ENCODE results near the gene TGFBR2.

Gene TGFBR2

DNA sequence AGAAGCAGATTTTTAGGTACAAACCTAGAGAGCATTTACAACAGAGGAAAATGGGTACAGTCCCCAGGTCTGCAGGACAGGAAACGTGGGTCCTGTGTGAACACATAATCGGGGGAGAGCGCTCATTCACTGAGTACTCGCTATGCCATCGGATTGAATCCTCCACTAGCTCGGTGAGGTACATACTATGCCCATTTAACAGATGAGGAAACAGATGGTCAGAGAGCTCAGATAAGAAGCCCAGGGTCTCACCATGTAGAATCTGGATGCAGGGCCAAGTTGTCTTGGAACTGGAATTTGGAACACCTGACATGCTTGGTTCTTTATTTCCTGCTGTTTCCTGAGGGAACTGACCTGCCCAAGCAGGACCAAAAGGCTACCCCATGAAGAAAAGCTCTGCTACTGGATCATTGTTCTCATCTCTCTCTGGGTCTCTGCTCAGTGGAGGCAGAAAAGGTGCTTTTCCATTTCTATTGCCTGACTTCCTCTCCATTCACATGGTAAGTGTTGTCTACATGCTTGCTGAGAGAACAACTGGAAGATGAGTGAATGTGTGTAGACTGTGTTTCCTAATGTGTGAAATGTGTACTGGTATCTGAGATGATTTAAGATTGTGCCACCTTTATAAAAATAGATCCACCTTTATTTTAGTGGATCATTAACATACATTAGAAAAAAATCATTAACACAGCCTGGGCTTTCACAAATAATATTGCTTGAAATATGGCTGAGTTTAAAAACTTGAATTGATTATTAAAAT lies 89.1 kb downstream of the TGFBR2 start:
- DNase-seq: no peak

DNA sequence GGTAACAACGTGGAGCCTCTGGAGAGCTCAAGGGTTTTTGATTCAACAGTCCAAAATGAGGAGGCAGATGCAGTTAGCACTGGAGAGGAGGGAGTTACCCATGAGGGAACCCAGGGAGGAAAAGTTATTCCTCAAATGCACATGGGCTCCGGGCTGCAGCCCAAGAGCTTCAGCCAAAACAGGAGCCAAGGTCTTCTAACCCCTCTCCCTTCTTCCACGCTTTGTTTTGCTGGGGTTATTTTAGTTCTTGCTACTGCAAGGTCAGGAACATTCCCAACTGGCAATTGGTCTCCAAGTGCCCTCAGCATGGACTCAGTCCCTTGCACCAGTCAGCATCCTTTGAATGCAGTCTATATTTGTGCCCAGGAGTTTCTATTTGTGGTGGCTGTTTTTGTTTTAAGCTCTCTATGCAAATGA lies 90.0 kb downstream of the TGFBR2 start:
- no peak for DNase-seq

GRCh38 chr3:30696896-30697295 lies 90.5 kb downstream of the TGFBR2 start:
- no peak for DNase-seq

- no peak for DNase-seq
Measured at GRCh38 chr3:30698549-30698948, 92.1 kb downstream of the TGFBR2 start.

DNA sequence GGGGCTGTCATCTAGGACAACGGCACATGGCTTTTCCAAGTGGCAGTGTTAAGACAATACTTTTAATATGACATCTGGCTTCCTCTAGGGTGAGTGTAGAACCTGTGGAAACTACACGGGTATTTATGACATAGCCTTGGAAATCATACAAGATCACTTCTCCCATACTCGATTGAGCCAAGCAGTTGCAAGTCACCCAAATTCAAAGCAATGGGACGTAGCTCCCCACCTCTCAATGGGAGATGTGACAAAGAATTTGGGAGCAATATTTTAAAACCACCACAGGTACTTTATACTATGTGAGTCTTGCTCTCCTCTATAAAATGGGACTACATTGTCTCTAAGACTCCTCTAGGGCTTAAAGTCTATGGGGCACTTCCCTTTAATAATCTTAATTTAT lies 93.5 kb downstream of the TGFBR2 start:
- DNase-seq: no peak

GRCh38 chr3:30700702-30701321 lies 94.4 kb downstream of the TGFBR2 start:
- no peak for DNase-seq

DNA sequence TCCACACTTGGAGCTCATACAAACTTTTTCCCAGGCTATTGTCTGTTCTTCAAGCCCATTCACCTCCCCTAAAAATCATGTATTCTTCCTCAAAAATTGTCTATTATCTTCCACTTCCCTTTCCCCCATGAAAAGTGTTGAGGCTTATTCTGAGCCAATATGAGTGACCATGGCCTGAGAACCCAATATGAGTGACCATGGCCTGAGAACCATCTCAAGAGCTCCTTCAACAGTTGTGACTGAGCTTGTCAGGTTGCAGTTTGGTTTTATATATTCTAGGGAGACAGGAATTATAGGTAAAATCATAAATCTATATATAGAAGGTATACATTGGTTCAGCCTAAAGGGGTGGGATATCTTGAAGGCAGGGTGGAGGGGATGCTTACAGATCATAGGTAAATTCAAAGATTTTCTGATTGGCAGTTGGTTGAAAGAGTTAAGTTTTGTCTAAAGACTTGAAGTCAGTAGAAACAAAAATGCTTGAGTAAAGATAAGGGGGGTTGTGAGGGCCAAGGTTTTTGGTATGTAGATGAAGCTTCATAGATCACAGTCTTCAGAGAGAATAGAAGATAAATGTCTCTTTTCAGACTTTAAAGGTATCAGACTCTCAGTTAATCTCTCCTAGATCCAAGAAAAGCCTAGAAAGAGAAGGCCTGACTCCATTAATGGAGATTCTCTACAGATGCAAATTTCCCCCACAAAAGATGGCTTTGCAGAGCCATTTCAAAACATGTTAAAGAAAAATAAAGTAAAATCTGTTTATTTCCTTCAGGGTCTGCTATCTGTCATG lies 95.8 kb downstream of the TGFBR2 start:
- no peak for DNase-seq

DNA sequence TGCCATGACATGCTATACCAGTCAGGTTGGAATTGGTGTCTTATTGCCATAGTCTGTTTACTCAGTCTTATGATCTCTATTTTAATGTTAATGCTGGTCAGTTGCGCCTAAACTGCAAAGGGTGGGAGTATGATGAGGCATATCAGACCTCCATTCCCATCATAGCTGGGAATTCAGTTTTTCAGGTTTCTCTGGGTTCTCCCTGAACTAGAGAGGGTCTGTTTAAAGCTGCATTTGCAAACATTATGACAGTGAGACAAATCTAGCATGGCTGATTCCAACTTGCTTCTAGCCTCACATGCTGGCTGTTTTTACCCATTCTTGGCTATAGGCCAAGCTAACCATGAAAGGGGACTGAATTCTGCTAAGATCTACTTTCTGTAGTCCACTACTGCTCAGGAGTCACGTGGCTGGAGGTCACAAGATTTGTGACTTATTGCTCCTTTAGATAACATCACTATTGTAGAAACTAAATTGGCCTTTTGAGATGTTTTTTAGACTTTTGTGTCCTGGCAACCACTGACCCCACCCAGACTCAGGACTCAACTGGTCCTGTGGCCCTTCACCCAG lies 96.5 kb downstream of the TGFBR2 start:
- no peak for DNase-seq

DNA sequence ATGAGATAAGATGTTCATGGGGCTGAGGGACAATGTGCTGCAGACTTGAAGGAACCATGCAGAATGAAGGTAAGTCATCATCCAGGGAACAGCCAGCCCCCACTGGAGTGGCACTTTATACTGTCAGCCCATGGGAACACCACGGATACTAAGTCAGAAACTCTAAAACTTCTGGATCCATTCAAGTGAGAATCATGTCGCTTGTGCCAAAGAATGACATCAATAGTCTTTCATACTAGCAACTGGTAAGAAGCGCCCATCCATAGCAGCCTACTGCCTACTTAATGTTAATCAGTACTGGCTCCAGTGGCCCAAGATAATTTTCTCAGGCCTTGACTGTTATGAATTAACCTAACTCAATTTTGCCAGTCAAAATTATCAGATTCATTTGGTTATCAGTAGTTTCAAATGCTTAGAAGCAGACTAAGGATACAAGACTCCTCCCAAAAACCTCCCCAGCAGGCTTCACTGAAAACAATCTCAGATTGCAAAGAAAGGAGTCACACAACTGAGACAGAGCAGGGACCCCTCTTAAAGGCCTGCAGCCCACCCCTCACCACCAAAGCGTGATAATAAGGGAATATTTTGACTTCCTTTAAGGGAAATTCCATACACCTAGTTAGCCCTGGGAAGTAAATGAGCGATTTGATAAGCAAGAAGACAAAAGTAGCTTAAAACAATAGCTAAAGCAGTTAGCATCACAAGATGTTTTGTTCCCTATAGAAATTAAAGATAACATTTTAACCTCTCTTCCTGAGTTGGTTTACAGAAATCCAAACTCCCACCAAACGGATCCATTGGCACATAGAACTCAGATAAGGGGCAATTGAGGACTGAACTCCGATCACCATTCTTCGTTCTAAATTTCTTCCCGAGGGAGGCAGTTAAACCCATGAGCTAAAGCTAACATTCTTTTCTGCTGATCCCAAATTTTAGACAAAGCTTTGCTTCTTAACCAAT lies 98.8 kb downstream of the TGFBR2 start:
- no peak for DNase-seq

- no peak for DNase-seq
Measured at GRCh38 chr3:30707825-30708224, 101.4 kb downstream of the TGFBR2 start.

DNA sequence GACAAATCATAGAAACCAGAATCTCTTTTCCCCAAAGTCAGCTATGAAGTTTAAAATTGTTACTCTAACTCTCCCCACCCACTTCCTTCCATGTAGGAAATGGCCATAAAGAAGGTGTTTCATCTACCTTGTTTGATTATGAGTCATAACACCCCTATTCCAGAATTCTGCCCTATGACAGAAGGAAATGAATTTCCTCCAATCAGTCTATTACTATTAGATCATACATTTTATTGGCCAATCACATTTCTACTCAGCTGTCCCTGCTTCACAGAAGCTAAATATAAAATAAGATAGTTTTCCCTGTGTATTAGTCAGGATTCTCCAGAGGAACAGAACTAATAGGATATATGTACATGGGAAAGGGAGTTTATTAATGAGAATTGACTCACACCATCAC lies 102.1 kb downstream of the TGFBR2 start:
- no peak for DNase-seq

GRCh38 chr3:30710017-30710416 lies 103.6 kb downstream of the TGFBR2 start:
- DNase-seq: no peak

GRCh38 chr3:30711151-30711550 lies 104.8 kb downstream of the TGFBR2 start:
- no peak for DNase-seq

DNA sequence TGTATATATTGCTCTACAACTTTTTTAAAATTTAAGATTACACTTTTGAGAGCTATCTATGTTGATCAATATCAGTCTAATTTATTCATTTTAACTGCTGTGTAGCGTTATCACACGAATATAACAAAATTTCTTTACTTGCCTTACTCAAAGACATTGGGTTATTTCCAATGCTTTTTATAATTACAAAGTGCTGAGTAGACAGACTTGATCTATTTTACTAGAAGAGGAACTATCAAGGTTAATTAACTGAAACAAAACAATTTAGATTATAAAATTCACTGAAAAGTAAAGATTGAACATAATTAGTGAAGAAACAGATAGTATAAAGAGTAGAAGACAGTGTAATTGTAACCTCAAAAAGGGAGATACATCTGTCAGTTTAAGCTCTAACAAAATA lies 105.5 kb downstream of the TGFBR2 start:
- DNase-seq: no peak

DNA sequence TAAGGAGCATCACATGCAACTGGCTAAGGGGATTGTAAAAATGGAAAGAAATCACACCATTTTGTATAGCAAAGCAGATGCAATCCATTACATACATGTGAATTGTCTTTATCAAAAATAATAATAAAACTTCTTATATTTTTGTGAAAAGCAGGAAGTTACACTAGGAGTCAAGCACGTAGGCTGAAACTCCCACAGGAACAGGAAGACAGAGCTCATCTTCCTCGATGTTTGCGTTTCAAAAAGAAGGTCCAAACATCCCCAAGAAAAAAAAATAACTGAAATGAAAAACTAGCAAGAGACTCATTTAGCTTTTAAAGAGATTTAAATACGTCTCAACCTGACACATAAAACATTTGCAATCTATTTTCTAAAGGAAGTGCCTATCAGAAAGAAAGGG lies 106.6 kb downstream of the TGFBR2 start:
- no peak for DNase-seq

- no peak for DNase-seq
Measured at GRCh38 chr3:30713885-30714503, 107.6 kb downstream of the TGFBR2 start.

GRCh38 chr3:30719536-30719935 lies 113.1 kb downstream of the TGFBR2 start:
- no peak for DNase-seq

- no peak for DNase-seq
Measured at GRCh38 chr3:30720586-30721313, 114.3 kb downstream of the TGFBR2 start.

DNA sequence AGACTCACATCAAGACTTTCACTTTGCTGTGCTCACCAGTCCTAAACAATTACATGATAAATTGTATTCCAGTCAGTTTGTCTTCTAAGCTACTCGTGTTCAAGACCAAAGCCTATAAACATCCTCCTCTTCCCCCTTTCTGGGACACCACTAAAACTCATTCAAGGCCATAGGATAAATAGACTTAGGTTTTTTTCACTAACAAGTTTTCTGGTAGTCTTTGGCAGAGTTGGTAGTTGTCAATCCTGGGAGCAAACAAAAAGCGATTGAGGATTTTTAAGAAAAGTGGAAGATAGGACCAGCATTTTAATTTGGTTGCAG lies 114.9 kb downstream of the TGFBR2 start:
- DNase-seq: no peak

DNA sequence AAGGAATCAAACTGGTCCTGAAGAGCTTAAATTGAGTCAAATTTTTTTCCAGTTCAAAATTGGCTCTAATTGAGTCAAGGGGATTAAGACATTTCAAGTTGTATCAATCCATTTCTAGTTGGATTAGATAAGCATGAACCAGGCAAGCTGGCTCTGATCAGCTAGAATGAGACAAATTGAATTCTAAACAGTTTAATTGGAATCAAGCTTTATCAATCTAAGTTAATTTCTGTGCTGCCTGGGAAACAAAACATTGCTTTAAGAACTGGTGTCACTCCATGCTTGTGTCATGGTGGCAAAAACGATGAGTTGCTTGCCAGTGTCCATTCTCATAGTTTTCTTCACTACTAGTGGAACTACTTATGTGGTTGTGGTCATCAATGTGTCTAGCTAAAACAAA lies 116.8 kb downstream of the TGFBR2 start:
- no peak for DNase-seq

- no peak for DNase-seq
Measured at GRCh38 chr3:30724863-30725262, 118.5 kb downstream of the TGFBR2 start.

All from right hindlimb (tissue), 1 donor.